GM21381 (cell line): ENCODE data around the gene SPATA3.
"Not testable (repeated sequence)": the region's sequence is repeated elsewhere in the genome, so short reads cannot be mapped to it uniquely, and the experiment has no call there.

ENCODE experiments used
- ATAC-seq: cut with Tn5 transposase; IDR thresholded peaks from one replicate; pipeline ENCODE4 v1.9.1; 2021; ENCODE audit warnings: mild to moderate bottlenecking, moderate library complexity; ENCODE audit not compliant: unreplicated experiment

SPATA3 gene

GRCh38 chr2:230991598-230991997 is 4.3 kb upstream of the SPATA3 start:
- no peak for ATAC-seq

GRCh38 chr2:230996661-230997060 is 740 bp downstream of the SPATA3 start:
- no peak for ATAC-seq

DNA sequence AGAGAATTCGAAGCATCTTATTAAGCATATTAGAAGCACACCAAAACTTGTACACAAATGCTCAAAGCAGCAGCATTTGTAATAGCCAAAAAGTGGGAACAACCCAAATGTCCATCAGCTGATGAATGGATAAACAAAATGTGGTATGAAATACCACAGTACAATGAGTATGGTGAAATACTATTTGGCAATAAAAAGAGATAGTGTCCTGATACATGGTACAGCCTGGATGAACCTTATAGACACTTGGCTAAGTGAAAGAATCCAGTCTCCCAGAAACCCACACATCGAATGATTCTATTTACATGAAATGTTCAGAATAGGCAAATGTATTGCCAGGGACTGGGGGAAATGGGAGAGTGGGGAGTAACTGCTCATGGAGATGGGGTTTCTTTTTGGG is 3.0 kb downstream of the SPATA3 start:
- ATAC-seq = no peak

- no peak for ATAC-seq
Observed at GRCh38 chr2:230999477-230999876, 3.6 kb downstream of the SPATA3 start.

DNA sequence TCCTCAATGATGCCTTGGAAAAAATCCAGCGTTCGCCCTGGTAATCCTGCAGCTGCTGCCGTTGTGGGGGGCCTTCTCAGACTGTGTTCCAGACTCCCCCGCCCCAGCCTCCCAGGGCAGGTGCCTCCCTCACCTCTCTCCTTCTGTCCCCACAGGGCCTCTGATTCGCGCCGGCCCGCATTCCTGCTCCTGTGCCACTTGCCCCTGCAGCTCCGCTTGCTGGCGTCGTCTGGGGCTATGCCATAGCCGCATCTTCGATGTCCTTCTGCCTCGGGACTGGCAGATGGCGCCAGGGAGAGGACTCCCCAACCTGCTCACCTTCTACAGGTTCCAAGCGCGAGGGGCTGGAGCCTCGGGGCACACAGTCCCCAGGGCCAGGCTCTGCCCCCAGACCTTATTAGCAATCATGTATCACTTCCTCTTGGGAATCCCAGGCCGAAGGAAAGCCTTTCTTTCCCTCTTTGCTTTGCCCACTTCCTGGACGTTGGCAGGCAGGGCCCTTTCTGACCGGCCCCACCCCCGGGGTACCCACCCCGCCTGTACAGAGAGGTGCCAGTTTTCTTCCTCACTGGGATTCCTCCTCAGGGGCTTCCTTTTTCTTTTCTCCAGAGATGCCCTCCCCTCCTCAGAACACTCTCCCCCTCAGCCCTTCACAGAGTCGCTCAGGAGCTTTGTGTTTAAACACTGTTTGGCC is 4.4 kb downstream of the SPATA3 start:
- ATAC-seq = no peak

DNA sequence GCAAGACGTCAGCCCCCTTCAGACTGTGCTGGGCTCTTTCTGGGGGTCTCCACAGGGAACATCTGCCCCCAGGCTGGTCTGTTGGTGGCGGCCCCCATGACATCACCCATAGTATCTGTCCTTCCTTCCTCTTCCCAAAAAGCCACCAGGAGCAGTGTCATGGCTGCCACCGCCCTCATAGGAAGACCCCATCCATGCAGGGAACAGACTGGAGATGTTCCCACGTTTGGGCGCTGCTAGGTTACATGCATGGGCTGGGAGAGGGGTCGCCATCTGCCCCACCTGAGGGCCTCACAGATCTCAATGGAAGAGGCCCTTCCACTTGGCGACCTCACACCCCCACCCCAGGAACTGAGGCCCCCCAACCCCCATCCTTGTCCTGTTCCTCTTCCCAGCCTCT is 5.1 kb downstream of the SPATA3 start:
- ATAC-seq = no peak

DNA sequence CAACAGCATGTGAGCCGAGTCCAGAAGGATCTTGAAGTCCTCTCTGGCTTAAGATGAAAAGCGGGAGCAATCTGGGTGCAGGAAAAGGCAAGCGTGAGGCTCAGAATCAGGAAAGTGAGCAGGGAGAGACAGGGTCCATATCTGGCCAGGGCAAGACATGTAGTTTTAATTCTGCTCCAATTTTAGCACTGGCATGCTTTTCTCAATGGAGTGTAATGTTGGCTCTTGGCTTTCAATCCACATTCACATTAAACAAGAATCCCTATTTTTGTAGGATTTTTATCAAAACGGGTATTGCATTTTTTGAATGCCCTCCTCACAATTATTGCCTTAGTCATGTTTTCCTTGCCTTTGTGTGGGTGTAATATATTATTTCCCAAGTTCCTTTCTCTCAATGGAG is 6.0 kb downstream of the SPATA3 start:
- ATAC-seq = no peak

GRCh38 chr2:231002641-231003040 is 6.7 kb downstream of the SPATA3 start:
- ATAC-seq = no peak

DNA sequence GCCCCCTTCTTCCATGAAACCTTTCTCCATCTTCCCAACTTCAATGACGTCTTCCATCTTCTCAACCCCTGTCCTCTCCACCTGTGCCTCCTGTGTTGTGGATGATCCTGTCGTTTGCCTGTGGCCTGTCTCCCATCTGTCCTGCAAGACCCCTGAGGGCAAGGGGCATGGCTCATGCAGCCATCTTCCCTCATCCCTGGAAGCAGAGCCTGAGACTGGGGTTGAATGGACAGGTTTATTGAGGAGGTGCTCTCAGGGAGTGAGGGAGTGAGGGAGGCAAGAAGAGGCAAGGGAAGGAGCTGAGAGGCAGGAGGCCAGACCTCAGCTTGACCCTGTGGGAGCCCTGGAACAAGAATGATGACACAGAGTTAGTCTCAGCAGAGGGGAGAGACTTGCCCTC is 7.3 kb downstream of the SPATA3 start:
- ATAC-seq = no peak

- ATAC-seq = not testable (repeated sequence)
Observed at GRCh38 chr2:231004930-231005329, 9.0 kb downstream of the SPATA3 start.

GRCh38 chr2:231007286-231008098 is 11.6 kb downstream of the SPATA3 start:
- ATAC-seq = no peak

- ATAC-seq = no peak
Observed at GRCh38 chr2:231008131-231008530, 12.2 kb downstream of the SPATA3 start.

DNA sequence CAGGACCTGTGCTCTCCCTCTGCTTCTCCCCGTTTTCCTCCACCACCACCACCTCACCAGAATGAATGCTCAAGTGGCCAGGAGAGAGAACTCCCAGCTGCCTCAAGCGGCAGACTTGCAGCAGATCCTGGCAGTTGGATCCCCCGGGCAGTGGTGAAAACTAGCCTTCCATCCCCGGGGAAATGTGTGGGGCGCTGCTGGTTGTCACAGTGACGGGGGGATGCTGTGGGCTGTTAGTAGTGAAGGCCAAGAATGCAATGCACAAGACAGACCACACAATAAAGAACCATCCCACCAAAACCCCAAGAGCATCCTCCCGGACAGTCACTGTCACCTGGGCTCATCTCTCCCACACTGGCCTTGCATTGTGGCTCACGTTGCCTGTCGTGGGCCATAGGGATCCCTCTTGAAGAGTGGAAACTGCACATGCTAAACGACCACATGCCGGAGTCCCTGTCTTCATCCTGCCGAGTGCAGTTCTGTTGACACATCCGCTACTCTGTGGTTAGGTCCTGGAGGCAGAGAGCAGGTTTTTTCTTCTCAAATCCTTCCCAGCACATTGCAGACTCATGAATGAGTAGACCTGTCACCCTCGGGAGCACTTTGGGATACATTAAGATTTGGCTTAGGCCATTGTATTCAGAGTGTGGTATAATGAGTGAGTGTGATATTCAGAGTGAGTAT is 13.5 kb downstream of the SPATA3 start:
- ATAC-seq = no peak

DNA sequence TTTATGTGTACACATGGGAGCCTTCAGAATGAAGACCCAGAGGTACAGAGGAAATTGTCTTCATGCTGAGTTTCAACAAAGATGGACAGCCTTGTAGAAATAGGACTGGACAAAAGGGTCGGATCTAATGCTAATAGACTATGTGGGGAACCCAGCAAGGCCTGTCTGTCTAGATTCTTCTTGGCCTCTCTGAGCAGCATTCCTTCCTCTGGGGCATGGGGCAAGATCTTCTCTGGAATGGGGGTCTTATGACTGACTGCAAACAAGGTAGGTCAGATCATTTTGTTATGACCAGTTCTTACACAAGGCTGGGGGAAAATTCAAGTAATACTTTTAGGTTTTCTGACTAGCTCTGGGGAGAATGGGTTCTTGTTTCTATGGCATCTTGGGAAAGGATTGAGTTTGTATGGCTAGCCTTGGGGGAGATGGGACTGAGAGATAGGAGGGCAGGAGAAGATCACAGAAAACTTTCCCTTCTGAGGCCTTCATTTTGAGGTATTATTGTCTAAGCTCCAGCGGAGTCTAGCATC is 14.3 kb downstream of the SPATA3 start:
- ATAC-seq = no peak

DNA sequence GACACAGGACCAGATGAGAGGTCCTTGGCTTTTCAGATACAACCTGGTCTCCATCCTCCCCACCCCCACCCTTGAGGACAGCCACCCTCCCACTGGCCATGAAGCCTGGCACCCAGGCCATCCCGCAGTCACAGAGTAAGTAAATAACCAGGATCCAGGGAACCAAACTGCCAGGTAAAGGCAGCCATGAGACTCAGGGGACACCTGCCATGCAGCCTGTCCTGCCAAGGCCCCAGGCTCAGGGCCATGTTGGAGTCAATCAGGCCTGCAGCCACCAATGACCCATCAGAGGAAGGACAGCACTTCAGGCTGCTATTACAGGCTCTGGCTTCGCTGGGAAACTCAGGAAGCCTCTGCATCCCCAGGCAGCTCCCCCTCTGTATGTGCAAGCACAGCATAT is 15.6 kb downstream of the SPATA3 start:
- no peak for ATAC-seq

- no peak for ATAC-seq
Observed at GRCh38 chr2:231012463-231012862, 16.5 kb downstream of the SPATA3 start.

GRCh38 chr2:231013820-231014219 is 17.9 kb downstream of the SPATA3 start:
- no peak for ATAC-seq

GRCh38 chr2:231015478-231015877 is 19.6 kb downstream of the SPATA3 start:
- no peak for ATAC-seq

GRCh38 chr2:231015926-231016325 is 20.0 kb downstream of the SPATA3 start:
- no peak for ATAC-seq

GRCh38 chr2:231016566-231017230 is 20.8 kb downstream of the SPATA3 start:
- ATAC-seq = no peak

DNA sequence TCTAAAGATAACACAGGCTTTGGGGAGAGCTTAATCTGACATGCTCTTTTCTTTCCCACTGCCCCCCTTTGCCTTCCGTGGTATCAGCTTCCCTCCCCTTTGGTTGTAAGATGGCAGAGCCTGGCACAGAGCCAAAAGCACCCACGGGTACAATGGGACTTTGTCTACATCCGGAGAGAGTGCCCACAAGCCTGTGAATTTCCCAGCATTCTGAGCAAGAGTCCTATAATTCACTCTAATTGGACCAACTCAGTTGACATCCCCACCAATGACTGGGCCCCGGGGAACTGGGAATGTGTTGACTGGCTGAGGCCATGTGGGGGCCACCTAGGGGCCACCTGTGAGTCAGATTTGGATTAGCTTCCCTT is 21.3 kb downstream of the SPATA3 start:
- ATAC-seq = no peak
